ENCODE results near the gene RETREG2. TPM values are rescaled to one million over a fixed set of nuclear protein-coding genes. Genes with fewer than 3 reads are reported as not detected.

The RETREG2 gene
- total RNA-seq, 1 donor from 2014 or later, result 73.4 TPM

- FAIRE-seq, result no peak
Observed at GRCh38 chr2:219168526-219168925, 9.5 kb upstream of the RETREG2 start.

GRCh38 chr2:219168932-219169331 is 9.1 kb upstream of the RETREG2 start:
- DNase-seq (ENCODE audit: low spot score in 2 of 2), result no peak

More at GRCh38 chr2:219168526-219168925, 9.5 kb upstream of the RETREG2 start:
- DNase-seq (ENCODE audit: low spot score in 2 of 2), result no peak

GRCh38 chr2:219169930-219170654 is 8.0 kb upstream of the RETREG2 start, which contains the start of gene SLC23A3:
TSS of gene SLC23A3 (minus strand) at chr2:219170029. CDS start at chr2:219169984, 45 bp downstream.
- DNase-seq (ENCODE audit: low spot score in 2 of 2), result no peak
- FAIRE-seq, result no peak

More at GRCh38 chr2:219168932-219169331, 9.1 kb upstream of the RETREG2 start:
- FAIRE-seq, result no peak

- FAIRE-seq (no peak), DNase-seq (ENCODE audit: low spot score in 2 of 2) (peak; percentile 38 to 65)
Observed at GRCh38 chr2:219171231-219171651, 6.8 kb upstream of the RETREG2 start.

- FAIRE-seq, result no peak
- no peak for DNase-seq (ENCODE audit: low spot score in 2 of 2)
Observed at GRCh38 chr2:219172231-219173154, 5.6 kb upstream of the RETREG2 start.

- no peak for FAIRE-seq
- DNase-seq (ENCODE audit: low spot score in 2 of 2), result no peak
Observed at GRCh38 chr2:219173176-219173575, 4.9 kb upstream of the RETREG2 start.

GRCh38 chr2:219174146-219174545 is 3.9 kb upstream of the RETREG2 start:
- DNase-seq (ENCODE audit: low spot score in 2 of 2), result no peak
- FAIRE-seq, result no peak

GRCh38 chr2:219174801-219175200 is 3.3 kb upstream of the RETREG2 start:
- no peak for FAIRE-seq
- DNase-seq (ENCODE audit: low spot score in 2 of 2), result no peak

GRCh38 chr2:219175486-219175885 is 2.6 kb upstream of the RETREG2 start:
- FAIRE-seq, result no peak
- no peak for DNase-seq (ENCODE audit: low spot score in 2 of 2)

GRCh38 chr2:219175928-219176817 is 1.9 kb upstream of the RETREG2 start:
- DNase-seq (ENCODE audit: low spot score in 2 of 2), result peak; percentile 46 to 47
- no peak for FAIRE-seq

GRCh38 chr2:219176818-219177551 is 1.1 kb upstream of the RETREG2 start, which contains the start of gene CNPPD1:
TSS of gene CNPPD1 (minus strand) at chr2:219176925. CDS start at chr2:219176828, 97 bp downstream.
- peak; percentile 87 to 91 for DNase-seq (ENCODE audit: low spot score in 2 of 2)
- FAIRE-seq, result no peak

- FAIRE-seq (no peak), DNase-seq (ENCODE audit: low spot score in 2 of 2) (peak in 1 of 2 donors; percentile 52)
Observed at GRCh38 chr2:219178377-219179175, 501 bp downstream of the RETREG2 start.

GRCh38 chr2:219179601-219180465 is 1.8 kb downstream of the RETREG2 start:
- no peak for DNase-seq (ENCODE audit: low spot score in 2 of 2)
- no peak for FAIRE-seq

GRCh38 chr2:219180961-219181360 is 2.9 kb downstream of the RETREG2 start:
- no peak for DNase-seq (ENCODE audit: low spot score in 2 of 2)
- FAIRE-seq, result no peak

GRCh38 chr2:219181531-219181930 is 3.5 kb downstream of the RETREG2 start:
- no peak for FAIRE-seq
- DNase-seq (ENCODE audit: low spot score in 2 of 2), result no peak

- FAIRE-seq, result no peak
- DNase-seq (ENCODE audit: low spot score in 2 of 2), result no peak
Observed at GRCh38 chr2:219182331-219183150, 4.5 kb downstream of the RETREG2 start.

Measured in frontal cortex (tissue), 4 donors.